ENCODE data around the gene ZNF384.

ZNF384 gene

DNA sequence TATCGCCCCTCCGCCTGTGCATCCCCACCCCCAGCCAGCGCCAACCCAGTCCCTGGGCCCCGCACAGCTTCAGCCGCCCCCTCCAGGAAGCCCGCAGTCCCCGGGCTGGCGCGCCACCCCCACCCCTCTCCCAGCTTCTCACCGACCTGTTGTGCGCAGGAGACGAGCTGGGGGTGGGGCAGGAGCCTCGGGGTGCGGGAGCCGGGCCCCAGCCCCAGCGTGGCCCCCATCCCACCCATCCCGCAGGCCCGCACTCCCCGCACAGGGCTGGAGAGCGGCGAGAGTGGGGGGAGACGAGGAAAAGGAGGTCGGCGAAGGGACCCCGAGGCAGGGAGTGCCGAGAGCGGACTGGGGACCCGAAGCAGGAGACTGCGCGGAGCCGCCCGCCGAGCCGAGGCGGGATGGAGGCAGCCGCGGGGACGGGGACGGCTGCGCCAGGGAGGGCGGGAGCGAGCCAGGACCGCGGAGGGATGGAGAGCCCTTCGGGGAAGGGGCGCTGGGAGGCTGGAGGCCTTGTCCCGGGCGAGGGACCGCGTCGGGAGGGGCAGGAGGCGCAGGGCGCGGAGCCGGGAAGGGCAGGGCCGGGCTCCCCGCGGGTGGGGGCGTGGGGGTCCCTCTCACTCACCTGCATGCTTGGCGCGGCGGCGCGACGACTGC lies 10.9 kb upstream of the ZNF384 start:
- in situ Hi-C loops (cut with HindIII; ENCODE audit: low sequenced_read_pairs) = no loop called here

DNA sequence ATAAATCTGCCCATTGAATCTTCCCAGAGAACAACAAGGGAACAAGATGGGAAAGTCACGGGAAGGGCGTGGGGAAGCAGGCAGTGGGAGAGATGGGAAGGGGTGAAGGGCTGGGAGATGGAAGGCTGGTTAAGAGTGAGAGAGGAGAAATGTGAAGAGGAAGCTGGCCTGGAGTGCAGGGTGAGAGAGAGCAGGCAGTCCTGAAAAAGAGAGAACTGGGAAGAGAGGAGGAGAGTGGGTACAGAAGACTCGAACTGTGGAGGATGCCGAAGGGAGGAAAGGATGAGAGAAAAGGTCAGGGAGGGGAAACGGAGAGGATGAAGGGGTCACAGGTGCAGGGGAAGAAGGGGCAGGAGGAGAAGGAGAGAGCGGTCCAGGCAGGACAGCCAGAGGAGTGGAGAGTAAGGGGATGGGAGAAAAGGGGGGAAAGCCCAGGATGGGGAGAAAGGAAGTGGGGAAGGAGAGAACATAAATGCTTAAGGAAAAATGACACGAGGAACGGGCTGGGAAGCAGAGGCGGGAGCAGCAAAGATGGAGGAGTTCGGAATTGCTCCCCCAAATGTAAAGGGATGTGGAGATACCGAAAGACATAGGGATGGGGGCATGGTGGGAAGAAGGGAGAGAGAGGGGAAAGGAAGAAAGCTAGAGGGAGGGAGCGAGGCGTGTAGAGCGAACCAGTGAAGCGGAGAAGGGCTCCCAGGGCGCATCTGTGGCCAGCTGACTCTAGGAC lies 10.2 kb upstream of the ZNF384 start:
- in situ Hi-C loops (cut with HindIII; ENCODE audit: low sequenced_read_pairs) = no loop called here

DNA sequence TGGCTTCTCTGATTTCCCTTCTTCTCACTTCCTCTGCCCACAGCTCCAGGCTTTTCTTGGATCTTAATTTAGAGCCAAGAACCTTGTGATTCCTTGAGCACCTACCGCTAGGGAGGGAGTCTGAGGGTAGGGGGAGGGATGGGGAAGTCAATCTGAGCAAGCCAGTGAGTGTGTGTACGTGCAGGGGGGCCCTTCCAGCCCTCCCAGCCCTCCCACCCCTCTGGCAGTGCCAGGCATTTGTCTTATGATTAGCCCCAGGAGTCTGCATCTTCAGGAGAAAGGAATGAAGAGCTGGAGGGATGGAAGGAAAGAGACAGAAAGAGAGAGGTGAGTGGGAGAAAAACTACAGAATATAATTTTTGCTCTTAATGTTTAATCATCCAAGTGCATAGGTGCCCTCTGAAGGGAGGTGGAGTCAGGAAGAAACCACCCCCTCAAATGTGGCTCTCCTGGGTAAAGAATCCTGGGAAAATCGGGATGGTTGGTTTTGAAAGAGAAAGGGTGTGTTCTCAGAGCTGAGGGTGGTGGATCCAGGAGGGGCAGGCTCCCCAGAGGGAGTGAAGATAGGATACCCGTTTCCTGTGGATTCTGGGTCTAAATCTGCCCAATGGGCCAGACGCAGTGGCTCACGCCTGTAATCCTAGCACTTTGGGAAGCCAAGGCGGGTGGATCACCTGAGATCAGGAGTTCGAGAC lies 9.3 kb upstream of the ZNF384 start:
- in situ Hi-C loops (cut with HindIII; ENCODE audit: low sequenced_read_pairs) = no loop called here

DNA sequence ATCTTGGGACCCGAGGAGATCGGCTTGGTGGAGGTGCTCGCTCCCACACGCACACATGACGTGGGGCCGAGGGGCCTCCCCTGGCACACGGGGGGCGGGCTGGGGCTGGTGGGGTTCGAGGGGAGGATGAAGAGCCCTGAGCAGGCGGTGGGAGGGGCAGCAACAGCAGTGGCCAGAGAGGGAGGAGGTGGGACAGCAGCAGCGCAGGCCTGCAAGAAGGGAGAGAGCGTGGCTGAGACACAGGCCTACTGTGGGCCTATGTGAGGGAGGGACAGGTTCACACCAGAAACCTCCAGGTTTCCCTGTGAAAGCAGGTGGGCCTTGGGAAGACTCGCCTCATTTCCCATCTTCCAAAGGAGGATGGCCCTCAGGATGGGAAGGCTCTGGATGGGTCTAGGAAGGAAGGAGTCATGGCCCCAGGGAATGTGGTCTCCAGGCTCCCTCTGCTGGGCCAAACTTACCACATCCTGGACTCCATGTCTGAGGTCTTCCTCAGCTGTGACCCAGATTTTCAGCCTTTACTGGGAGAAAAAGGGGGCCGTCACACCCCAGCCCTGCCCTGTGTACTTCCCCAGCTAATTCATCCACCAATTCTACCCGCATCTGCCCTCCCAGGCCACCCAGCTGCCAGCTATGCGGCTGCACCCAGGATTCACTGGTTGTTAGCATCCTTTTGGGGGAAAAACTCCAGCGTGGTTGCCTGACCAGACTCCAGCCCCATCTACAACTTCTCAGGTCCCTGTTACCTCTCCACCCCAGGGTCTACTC lies 8.6 kb upstream of the ZNF384 start:
- in situ Hi-C loops (cut with HindIII; ENCODE audit: low sequenced_read_pairs) = no loop called here

DNA sequence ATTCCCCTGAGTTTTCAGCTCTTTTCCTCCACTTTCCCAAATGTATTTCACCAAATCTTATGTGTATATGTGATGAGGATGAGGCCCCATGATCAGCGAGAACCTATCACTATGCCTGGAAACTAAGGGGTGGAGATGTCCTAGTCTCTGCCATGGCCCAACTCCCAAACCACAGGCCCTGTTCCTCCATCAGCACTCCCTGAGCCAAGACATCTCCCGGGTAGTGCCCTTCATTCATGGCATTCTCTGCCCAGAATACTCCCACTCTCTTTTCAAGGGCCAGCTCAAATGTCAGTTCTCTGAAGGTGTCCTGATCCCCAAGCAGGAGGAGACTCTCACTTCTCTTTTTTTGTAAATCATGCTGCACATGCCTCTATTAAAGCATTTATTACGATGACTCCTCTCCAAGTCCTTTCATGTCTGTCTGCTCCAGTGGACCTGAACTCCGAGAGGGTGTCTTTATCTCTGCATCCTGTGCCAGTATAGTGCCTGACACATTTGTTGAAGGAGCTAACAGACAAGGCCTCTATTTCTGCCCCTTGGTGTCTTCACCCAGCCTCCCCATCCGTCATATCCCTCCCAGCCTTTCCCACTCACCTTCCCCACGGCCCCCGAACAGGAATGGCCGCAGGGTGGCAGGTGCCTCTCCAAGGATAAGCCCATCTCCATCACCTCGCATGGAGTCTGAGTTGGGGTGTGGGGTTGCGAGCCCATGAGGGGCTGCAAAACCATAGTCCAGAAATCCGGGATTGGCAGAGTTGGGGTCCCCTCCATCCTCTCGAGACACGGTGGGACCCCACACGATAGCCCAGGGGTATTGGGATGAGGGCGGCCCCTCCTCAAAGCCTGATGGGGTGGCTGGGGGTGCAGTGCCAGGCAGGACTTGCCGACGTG lies 7.8 kb upstream of the ZNF384 start:
- in situ Hi-C loops (cut with HindIII; ENCODE audit: low sequenced_read_pairs) = no loop called here

DNA sequence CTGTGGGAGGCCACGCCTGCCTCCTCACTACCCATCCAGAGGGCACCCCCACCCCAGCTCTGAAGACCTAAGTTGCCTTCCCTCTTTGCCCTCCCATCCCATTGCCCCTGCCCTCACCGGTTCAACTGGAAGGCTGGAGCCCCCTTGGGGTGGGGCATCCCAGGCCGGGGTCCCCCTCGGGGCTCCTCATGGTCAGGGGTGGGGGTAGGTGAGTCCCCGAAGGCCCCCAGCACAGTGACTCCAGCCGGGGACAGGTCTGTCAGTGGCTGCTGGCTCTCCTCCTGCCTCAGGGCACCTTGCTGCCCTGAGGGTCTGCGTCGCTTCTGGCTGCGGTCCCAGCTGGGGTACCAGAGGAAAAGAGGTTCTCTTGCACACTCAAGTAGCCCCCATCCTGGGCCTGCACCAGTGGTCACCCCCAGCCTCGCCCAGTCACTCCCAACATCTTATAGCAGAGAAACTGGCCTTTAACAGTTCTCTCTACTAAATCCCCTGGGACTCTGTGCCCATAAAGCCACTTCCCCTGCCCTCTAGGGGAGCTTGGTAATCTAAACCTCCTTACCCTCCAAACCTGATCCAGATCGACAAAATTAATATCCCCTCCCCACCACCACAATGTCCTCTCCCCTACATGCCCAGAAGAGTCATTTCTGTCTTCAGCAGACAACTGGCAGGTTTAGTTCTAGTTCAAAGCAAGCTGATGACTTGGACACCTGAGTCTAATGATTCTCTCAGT lies 6.3 kb upstream of the ZNF384 start:
- in situ Hi-C loops (cut with HindIII; ENCODE audit: low sequenced_read_pairs) = no loop called here

DNA sequence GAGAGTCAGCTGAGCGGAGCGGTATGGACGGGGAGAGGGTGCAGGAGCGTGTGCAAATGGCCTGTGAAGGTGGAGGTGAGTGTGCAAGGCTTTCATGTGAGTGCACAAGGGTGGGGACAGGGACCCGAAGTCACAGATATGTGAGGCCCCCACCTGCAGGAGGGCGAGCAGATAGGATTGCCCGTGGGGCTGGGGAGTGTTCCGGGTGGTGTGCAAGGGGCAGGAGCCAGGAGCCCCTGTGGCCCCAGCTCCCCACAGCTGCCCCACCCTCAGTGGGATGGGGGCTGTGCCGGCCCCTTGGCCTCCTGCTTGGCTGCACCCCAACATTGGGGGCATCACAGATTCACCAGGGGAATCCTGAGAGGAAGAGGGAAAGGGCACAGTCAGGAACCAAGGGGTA lies 5.5 kb upstream of the ZNF384 start:
- in situ Hi-C loops (cut with HindIII; ENCODE audit: low sequenced_read_pairs) = no loop called here

DNA sequence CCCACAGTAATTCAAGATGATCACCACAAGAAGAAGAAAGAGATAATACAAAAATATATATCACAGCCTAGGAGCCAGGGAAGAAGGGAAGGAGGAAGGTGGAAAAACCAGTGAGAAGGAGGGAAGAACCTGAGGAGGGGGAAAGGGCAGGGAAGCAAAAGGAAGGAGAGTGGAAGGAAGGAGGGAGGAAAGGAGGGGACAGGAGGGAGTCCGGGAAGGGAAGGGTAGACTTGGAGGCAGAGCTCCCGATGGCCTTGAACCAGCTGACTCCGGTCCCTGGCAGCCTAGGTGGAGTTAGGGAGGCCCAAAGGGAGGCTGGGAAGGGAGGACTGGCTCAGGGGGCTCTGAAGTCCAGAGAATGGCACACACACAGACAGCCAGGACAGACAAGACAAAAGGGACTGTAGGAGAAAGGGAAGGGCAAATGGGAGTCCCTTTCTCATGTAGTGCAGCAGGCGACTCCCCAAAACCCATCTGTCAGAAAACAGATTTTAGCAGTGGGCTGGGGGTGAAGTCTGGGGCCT lies 4.7 kb upstream of the ZNF384 start:
- in situ Hi-C loops (cut with HindIII; ENCODE audit: low sequenced_read_pairs) = no loop called here

DNA sequence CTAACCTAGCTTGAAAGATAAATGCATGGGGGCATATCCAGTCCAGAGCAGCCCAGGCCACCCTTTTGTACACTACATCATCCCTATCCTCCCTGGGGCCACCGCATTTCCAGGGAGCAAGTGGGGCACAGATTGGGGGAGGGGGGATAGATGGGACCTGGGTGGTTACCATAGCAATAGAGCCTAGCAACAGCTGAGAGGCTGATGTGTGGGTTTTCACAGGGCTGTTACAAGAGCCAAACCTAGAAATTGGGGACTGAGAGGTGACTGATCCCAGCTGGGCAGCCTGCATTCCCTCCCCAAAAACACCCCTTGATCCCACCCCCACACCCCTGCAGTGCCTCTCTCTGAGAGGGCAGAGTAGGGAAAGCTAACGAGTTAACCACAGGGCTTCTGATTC lies 3.7 kb upstream of the ZNF384 start:
- in situ Hi-C loops (cut with HindIII; ENCODE audit: low sequenced_read_pairs) = no loop called here

DNA sequence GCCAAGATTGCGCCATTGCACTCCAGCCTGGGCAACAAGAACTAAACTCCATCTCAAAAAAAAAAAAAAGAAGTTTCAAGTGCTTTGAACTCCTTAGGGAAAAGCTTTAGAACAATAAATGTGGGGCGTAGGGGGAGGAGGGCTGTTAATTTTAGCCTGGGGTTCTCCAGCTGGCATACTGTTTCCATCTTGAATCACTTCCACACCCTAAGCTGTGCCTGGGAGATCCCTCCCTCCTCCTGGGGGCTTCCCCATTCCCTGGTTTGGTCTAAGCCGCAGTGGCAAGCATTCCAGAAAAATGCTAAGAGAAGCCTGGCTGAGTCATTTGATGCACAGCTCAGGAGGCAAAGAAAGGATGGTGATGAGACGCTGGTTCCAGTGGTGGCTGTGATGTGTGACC lies 2.3 kb upstream of the ZNF384 start:
- in situ Hi-C loops (cut with HindIII; ENCODE audit: low sequenced_read_pairs) = no loop called here

DNA sequence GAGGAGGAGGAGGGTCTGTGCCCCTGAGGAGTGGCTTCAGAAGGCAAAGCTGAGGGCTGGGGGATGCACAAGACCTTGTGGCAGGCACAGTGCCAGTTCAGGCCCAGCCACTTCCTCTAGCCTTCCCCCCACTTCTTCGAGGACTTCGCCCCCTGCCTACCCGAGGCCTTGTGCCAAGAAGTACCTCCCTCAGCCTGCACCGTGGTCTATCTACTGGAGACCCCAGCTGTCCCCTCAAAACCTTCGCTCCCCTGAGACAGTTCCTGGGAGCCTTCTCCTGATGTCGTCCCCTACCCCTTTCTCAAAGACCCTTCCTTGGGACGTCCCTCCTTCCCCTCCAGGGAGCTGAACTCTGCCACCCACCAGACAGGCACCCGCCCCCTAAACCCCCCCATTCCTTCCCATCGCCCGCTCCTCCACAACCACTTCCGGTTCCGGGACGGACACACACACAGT lies 604 bp downstream of the ZNF384 start:
- in situ Hi-C loops (cut with HindIII; ENCODE audit: low sequenced_read_pairs) = no loop called here

DNA sequence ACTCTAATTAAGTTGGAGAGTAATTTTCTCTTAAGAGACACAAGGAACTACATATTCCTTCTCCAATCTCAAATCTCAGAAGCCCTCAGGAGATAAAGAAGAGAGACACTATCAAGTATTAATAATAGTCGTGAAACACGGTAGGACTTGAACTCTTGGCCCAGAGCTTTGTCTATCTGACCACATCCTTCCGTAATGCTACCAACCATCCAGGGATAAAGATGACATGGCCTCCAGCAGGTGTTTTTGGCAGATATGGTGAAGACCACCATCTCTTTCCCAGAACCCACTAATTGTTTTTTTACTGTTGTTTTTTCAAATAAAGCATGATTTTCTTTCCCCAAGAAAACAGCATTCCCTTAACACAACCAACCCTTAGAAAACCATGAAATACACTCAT lies 3.4 kb downstream of the ZNF384 start:
- in situ Hi-C loops (cut with HindIII; ENCODE audit: low sequenced_read_pairs) = no loop called here

DNA sequence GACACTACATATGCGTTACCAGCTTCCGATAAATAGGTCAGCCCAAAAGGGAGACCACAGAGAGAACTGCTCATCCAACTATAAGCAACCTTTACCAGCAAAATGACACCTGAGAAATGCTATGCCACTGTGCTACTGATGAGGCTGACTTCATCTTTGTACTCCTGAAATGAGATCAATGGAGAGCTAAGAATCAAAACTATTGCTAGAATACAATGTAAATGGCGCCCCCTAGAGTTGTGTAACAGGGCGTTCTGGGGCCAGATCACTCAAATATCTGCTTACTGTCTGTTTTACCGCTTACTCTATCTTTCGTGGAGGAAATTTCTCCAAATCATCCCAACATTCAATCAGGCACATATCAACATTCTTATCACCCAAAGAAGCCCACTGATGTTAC lies 4.6 kb downstream of the ZNF384 start:
- in situ Hi-C loops (cut with HindIII; ENCODE audit: low sequenced_read_pairs) = no loop called here

DNA sequence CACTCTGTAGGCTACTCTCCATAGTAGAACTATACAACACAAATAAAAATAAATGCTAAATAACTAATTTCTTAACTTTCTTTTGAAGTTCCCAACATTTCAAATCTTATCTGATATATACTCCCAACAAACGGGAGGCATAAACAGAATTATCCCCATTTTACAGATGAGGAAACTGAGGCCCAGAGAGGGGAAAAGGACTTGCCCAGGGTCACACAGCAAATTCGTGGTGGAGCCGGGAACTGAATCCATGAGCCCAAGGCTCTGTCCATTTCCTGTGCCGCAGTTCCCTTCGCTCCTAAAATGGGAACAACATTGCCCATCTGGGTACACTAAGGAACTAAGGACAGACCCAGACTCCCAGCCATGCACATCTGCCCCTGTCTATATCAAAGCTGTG lies 12.2 kb downstream of the ZNF384 start:
- in situ Hi-C loops (cut with HindIII; ENCODE audit: low sequenced_read_pairs) = no loop called here

DNA sequence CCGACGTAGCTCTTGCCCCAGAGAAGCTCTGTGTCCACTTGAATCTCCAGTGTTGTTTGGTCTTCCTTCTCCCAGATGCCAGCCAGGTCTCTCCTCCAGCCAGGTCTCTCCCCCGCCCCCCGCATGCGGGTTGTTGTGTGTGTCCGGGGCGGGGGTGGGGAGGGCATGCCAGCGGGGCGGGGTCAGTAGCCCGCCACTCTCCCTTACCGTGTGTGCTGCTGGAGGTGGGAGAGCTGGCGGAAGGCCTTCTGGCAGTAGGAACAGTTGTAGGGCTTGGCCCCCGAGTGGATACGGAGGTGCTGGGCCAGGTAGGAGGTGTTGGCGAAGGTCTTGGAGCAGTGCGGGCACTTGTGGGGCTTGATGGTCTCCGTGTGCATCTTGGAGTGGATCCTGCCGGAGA lies 17.0 kb downstream of the ZNF384 start:
- in situ Hi-C loops (cut with HindIII; ENCODE audit: low sequenced_read_pairs) = no loop called here

DNA sequence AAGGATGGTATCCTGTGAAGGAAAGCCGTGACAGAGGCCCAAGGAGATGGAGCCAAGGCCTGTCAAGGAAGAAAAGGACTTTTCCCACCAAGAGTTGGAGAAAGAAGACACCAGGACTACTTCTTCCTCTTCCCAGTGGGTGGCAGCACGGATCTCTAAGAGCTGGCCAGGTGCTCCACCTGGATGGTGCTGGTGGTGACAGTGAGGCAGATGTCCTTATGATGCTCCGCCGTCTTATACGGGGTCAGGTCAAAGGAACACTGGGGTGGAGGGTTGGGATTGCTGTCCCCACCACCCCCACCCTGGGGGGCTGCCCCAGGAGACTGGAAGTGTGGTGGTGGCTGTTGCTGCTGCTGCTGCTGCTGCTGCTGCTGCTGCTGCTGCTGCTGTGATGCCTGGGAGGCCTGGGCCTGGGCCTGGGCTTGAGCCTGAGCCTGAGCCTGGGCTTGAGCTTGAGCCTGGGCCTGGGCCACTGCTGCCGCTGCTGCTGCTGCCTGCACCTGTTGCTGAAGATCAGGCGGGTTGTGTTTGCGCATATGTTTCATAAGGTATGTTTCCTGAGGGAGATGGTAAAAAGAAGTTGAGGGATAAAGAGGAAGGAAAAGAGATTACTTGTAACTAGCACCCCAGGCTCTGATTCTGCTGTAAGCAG lies 21.5 kb downstream of the ZNF384 start:
- in situ Hi-C loops (cut with HindIII; ENCODE audit: low sequenced_read_pairs) = no loop called here

DNA sequence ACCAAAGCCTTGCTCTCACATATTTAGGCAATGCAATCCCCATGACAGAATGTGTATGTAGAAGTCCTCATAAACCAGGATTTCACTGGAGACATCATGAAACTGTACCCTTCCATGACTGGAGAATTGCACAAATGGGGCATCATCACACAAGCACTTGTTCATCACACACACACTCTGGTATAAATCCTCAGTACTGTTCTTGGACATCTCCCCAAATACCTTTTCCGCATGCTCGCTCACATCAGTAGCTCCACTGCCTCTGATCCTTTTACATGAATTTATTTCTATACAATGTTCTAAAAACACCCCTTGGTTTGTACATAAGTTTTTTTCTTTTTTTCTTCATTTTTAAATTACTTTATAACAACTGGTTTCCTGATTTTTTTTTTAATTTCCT lies 23.0 kb downstream of the ZNF384 start:
- in situ Hi-C loops (cut with HindIII; ENCODE audit: low sequenced_read_pairs) = no loop called here

DNA sequence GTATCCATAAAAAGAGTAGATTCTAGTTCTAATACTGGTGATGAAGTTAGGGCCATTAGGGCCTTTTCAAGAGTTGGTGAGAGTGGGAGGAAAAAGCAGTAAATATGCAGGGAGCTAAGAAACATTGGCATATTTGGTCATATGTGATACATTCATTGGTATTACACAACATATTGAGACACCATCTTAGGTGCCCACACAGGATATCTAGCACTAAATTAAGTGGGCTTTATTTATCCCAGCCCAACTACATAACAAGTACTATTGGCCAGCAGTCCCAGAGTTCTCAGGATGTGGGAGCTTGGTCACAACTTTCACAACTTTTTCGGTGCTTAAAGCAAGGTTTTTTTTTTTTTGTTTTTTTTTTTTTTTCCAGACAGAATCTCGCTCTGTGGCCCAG lies 24.3 kb downstream of the ZNF384 start:
- in situ Hi-C loops (cut with HindIII; ENCODE audit: low sequenced_read_pairs) = no loop called here
